DND-41 (cell line): ENCODE results near the gene C11orf21.

Experiments used
- ATAC-seq: fragments of 200-7000 bp; cut with Tn5 transposase; 3 replicates; pipeline ENCODE4 v1.9.1; 2021; ENCODE audit warnings: low read depth; ENCODE audit not compliant: insufficient read depth
- DNase-seq: peaks from one replicate; pipeline ENCODE4 v3.0.0-alpha.2; 2020
- H2AFZ ChIP-seq: 2 replicates; pipeline ENCODE4 v1.6.0; 2012; ENCODE audit warnings: low read depth, low read length
- H3K27ac ChIP-seq: 2 replicates; pipeline ENCODE4 v1.5.1; 2012; ENCODE audit warnings: low read length, inconsistent platforms
- H3K27me3 ChIP-seq: fragments of 200-600 bp; sonication (generic); 2 replicates; pipeline ENCODE4 v1.6.0; 2012; ENCODE audit warnings: low read length, mild to moderate bottlenecking, inconsistent platforms; ENCODE audit not compliant: insufficient read depth, poor library complexity
- H3K36me3 ChIP-seq: 2 replicates; pipeline ENCODE4 v1.5.1; 2012; ENCODE audit warnings: low read length, inconsistent platforms; ENCODE audit not compliant: insufficient read depth
- H3K4me1 ChIP-seq: 2 replicates; pipeline ENCODE4 v1.5.1; 2012; ENCODE audit warnings: mild to moderate bottlenecking, low read length; ENCODE audit not compliant: insufficient read depth
- H3K4me2 ChIP-seq: 2 replicates; pipeline ENCODE4 v1.6.0; 2012; ENCODE audit warnings: mild to moderate bottlenecking, moderate library complexity, low read length, inconsistent platforms; ENCODE audit not compliant: insufficient read depth
- H3K4me3 ChIP-seq, 2 experiments: fragments of 200-600 bp in 1 of 2; shearing (Covaris generic) in 1 of 2; 2 replicates each; pipeline ENCODE4 v1.5.1; 2012 to 2016; ENCODE audit warnings: inconsistent platforms in 2 of 2, low read length in 2 of 2, mild to moderate bottlenecking in 2 of 2, low read depth in 1 of 2, moderate library complexity in 1 of 2
- H3K79me2 ChIP-seq: 2 replicates; pipeline ENCODE4 v1.6.0; 2012; ENCODE audit warnings: low read length, inconsistent platforms; ENCODE audit not compliant: insufficient read depth
- H3K9ac ChIP-seq: 2 replicates; pipeline ENCODE4 v1.6.0; 2012; ENCODE audit warnings: low read depth, mild to moderate bottlenecking, inconsistent platforms, low read length, moderate library complexity
- H3K9me3 ChIP-seq: 2 replicates; pipeline ENCODE4 v1.5.1; 2012; ENCODE audit warnings: low read length, moderate library complexity, mild to moderate bottlenecking, inconsistent platforms; ENCODE audit not compliant: insufficient read depth, severe bottlenecking
- H4K20me1 ChIP-seq: 2 replicates; pipeline ENCODE4 v1.6.0; 2012; ENCODE audit warnings: low read length; ENCODE audit not compliant: insufficient read depth
- EZH2 ChIP-seq: IDR thresholded peaks from 3 replicates; pipeline ENCODE4 v1.6.1; 2012; ENCODE audit warnings: borderline replicate concordance, low read depth, mild to moderate bottlenecking, moderate library complexity, low read length, inconsistent platforms; ENCODE audit not compliant: severe bottlenecking
- TF ChIP-seq, protein P1 (sequence below): IDR thresholded peaks from 2 replicates; pipeline ENCODE4 v1.5.1; 2012; ENCODE audit warnings: borderline replicate concordance, low read length, moderate library complexity, mild to moderate bottlenecking; ENCODE audit not compliant: poor library complexity, severe bottlenecking; ENCODE audit errors: extremely low read depth

The C11orf21 gene

GRCh38 chr11:2302306-2302895 lies 683 bp upstream of the C11orf21 start:
- no peak for ATAC-seq
- no peaks in the 10 kb centered on the region for H3K36me3 ChIP-seq
- TF ChIP-seq, protein P1, sequence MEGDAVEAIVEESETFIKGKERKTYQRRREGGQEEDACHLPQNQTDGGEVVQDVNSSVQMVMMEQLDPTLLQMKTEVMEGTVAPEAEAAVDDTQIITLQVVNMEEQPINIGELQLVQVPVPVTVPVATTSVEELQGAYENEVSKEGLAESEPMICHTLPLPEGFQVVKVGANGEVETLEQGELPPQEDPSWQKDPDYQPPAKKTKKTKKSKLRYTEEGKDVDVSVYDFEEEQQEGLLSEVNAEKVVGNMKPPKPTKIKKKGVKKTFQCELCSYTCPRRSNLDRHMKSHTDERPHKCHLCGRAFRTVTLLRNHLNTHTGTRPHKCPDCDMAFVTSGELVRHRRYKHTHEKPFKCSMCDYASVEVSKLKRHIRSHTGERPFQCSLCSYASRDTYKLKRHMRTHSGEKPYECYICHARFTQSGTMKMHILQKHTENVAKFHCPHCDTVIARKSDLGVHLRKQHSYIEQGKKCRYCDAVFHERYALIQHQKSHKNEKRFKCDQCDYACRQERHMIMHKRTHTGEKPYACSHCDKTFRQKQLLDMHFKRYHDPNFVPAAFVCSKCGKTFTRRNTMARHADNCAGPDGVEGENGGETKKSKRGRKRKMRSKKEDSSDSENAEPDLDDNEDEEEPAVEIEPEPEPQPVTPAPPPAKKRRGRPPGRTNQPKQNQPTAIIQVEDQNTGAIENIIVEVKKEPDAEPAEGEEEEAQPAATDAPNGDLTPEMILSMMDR, result no peak
- TF ChIP-seq EZH2, result no peak
- H4K20me1 ChIP-seq, result no peaks in the 10 kb centered on the region
- no peak for DNase-seq
- H3K79me2 ChIP-seq, result no peaks in the 10 kb centered on the region
- H3K4me2 ChIP-seq, result no peak overlapping the region
- no peaks in the 10 kb centered on the region for H3K9me3 ChIP-seq
- H3K27ac ChIP-seq, result no peak overlapping the region
- H3K9ac ChIP-seq, result no peak overlapping the region
- no peaks in the 10 kb centered on the region for H3K27me3 ChIP-seq
- H3K4me1 ChIP-seq, result no peaks in the 10 kb centered on the region
- H2AFZ ChIP-seq, result no peak overlapping the region
- no peak overlapping the region for H3K4me3 ChIP-seq

GRCh38 chr11:2300936-2301630 lies 635 bp downstream of the C11orf21 start:
- Histone ChIP-seq H3K9me3 (no peaks in the 10 kb centered on the region), H3K79me2 (no peaks in the 10 kb centered on the region), H3K4me1 (no peaks in the 10 kb centered on the region), H2AFZ (no peak overlapping the region), H3K4me3 (no peak overlapping the region), H3K4me2 (no peak overlapping the region), H3K27ac (no peak overlapping the region), H3K36me3 (no peaks in the 10 kb centered on the region), H4K20me1 (no peaks in the 10 kb centered on the region), H3K9ac (no peak overlapping the region), H3K27me3 (no peaks in the 10 kb centered on the region)
- no peak for ATAC-seq
- TF ChIP-seq, protein P1, result no peak
- no peak for TF ChIP-seq EZH2
- peak; percentile 3 for DNase-seq

- peak; percentile 6 for DNase-seq
- TF ChIP-seq EZH2, result no peak
- TF ChIP-seq, protein P1, result no peak
- Histone ChIP-seq H3K79me2 (no peaks in the 10 kb centered on the region), H3K9me3 (no peaks in the 10 kb centered on the region), H3K9ac (no peak overlapping the region), H3K27ac (no peak overlapping the region), H2AFZ (no peak overlapping the region), H3K27me3 (no peaks in the 10 kb centered on the region), H3K4me3 (no peak overlapping the region), H3K4me2 (no peak overlapping the region), H3K4me1 (no peaks in the 10 kb centered on the region), H4K20me1 (no peaks in the 10 kb centered on the region), H3K36me3 (no peaks in the 10 kb centered on the region)
- no peak for ATAC-seq
Measured at GRCh38 chr11:2300290-2300935, 1.3 kb downstream of the C11orf21 start.
